OCI-LY3 (cell line): ENCODE measurements around the gene PDIA4.

Source experiments
- CTCF ChIP-seq: fragments of 200-600, 300-600 bp; sonication (generic); IDR thresholded peaks from 2 replicates; pipeline ENCODE4 v1.5.1; 2014; ENCODE audit warnings: antibody characterized with exemption, low read length, low read depth
- EZH2phosphoT487 ChIP-seq: fragments of 200-600 bp; shearing (Covaris generic); IDR thresholded peaks from 2 replicates; pipeline ENCODE4 v1.6.1; 2018; ENCODE audit warnings: antibody characterized with exemption, mixed run types, low read depth

GRCh38 chr7:149000961-149001360 lies 27.3 kb downstream of the PDIA4 start:
- TF ChIP-seq CTCF (no peak), EZH2phosphoT487 (no peak)
